Stimulated activated effector memory CD8-positive, alpha-beta T cell treated with anti-CD3 and anti-CD28 coated beads, Interleukin-12 subunit alpha, Interleukin-12 subunit beta, amount 100 ng/mL, for 72 hours (primary cell): Measurements from ENCODE around the gene CYB561.

Experiments used
- ATAC-seq: fragments of 150-1000 bp; cut with Tn5 transposase; 2 replicates; pipeline ENCODE4 v1.10.0; 2021
- DNase-seq, 2 donors: peaks; one replicate each; pipeline ENCODE4 v3.0.0; 2021 to 2022; ENCODE audit warnings: low spot score in 2 of 2
- H3K27ac Mint-ChIP-seq: one replicate; pipeline ENCODE4 v1.8.0; 2022; ENCODE audit warnings: mild to moderate bottlenecking, mixed read lengths
- H3K36me3 Mint-ChIP-seq: one replicate; pipeline ENCODE4 v1.8.0; 2022; ENCODE audit warnings: mild to moderate bottlenecking, mixed read lengths
- H3K4me1 Mint-ChIP-seq: one replicate; pipeline ENCODE4 v1.8.0; 2022; ENCODE audit warnings: mixed read lengths
- H3K4me3 Mint-ChIP-seq: one replicate; pipeline ENCODE4 v1.8.0; 2022; ENCODE audit warnings: mild to moderate bottlenecking, mixed read lengths
- H3K9me3 Mint-ChIP-seq: one replicate; pipeline ENCODE4 v1.8.0; 2022; ENCODE audit warnings: mixed read lengths

Gene CYB561

DNA sequence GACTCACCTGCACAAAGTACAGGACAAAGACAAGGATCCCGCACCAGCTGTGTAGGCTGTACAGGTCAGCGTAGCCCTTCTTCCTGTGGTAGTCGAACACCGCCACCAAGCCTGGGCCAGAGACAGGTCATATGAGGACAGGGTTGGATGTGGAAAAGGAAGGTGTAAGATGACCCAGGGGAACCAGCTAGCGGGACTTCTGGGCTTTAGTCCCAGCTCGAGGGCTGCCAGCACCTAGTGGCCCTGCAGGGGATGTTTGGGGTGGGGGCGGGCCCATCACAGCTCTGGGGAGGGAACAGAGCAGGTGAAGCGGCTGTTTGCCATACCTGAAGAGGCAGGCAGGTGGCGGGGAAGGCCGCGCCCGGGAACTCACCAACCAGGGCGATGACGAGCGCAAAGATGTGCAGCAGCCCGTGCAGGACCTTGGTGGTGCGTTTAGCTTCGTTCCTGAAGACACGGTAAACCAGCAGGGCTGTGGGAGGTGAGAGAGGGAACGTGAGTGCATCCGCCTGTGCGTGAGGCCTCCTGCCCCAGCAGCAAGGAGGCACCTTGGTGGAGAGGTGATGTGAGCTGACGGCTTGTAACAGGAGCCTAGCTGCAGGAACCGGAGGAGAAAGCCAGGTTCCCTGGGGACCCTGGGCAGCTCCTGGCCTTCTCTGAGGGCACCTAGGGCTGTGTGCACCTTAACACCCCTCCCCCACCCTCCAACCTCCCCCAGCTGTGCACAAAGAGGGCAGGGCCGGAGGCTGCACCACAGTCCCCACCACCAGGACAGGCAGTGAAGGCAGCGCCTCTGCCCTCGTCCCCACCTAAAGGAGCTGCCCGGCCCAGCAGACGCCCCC, 10.2 kb downstream of the CYB561 start:
- peak overlapping the region; percentile 93 for H3K27ac Mint-ChIP-seq
- no peaks in the 10 kb centered on the region for H3K9me3 Mint-ChIP-seq
- ATAC-seq (no peak), DNase-seq (no peak)
- peaks cover 66% of the 10 kb centered on the region for H3K4me1 Mint-ChIP-seq
- no peaks in the 10 kb centered on the region for H3K36me3 Mint-ChIP-seq
- H3K4me3 Mint-ChIP-seq = peak overlapping the region; percentile 63

DNA sequence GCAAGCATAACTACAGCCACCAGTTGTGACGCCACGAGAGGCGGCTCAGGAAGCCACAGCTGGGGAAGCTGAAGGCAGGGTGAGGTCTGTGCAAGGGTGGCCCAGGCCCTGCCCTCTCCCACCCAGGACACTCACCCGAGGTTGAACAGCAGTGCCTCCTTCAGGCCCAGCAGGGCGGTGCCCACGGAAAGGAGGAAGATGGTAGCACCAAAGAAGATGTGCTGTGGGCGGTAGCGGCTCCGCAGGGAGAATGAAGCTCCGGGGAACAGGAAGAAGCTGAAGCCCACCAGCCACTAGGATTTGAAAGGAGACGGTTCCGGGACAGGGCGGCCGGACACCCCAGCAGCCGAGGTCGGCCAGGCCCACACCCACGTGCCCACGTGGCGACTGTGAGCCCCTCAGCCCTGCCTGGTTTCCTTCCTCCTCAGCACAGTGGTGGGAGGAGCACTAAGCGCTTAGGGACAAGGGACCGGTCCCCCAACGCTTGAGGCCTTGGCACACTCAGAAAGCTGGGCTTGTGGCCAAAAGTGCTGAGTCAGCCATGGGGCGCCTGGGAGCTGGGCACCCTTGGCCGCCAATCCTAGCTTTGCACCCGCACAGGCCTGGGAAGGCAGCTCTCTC, 11.0 kb downstream of the CYB561 start:
- peak; percentile 82 for ATAC-seq
- Mint-ChIP-seq H3K9me3 (no peaks in the 10 kb centered on the region), H3K4me1 (peaks cover 58% of the 10 kb centered on the region), H3K36me3 (peaks cover 4% of the 10 kb centered on the region), H3K27ac (peak overlapping the region; percentile 93), H3K4me3 (peak overlapping the region; percentile 63)
- no peak for DNase-seq

DNA sequence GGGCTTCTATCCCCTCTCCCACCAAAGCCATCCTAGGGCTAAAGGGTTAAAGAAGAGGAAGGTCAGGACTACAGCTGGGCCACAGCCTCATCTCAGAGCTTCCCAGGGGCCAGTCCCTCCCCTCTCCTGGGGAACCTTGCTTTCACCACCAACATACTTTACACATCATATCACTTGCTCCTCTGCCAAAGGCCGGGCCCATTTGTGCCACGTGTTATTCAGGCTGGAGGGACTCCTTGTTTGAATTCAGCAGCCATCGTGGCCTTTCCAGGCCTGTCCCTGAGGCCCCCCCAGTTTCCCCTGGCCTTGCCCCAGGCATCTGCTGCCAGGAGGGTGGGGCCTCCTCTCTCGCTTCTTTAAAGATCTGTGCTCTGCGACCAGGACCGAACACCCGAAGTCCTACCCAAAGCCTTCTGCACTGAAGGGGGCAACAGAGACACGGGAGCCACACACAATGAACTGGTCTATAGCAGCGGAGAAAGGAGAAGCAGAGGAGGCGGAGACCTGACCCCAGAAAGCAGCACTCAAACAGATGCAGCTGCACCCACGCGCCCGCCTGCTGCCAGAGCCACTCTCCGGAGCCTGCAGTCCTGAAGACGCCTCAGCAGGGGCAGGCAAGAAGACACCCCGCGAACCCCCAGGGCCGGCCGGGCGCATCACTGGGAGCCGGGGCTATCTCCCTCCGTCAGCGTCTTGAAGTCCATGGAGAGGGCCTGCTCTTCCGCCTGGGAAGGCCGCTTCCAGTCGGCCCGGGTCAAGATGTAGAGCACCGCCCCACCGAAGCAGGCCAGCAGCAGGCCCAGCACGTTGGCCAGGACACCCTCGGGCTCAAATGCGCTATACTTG, 12.1 kb downstream of the CYB561 start:
- peaks cover 47% of the 10 kb centered on the region for H3K4me1 Mint-ChIP-seq
- peak overlapping the region; percentile 63 for H3K4me3 Mint-ChIP-seq
- H3K27ac Mint-ChIP-seq = peak overlapping the region; percentile 93
- peaks cover 4% of the 10 kb centered on the region for H3K36me3 Mint-ChIP-seq
- DNase-seq (no peak), ATAC-seq (no peak)
- H3K9me3 Mint-ChIP-seq = no peaks in the 10 kb centered on the region

DNA sequence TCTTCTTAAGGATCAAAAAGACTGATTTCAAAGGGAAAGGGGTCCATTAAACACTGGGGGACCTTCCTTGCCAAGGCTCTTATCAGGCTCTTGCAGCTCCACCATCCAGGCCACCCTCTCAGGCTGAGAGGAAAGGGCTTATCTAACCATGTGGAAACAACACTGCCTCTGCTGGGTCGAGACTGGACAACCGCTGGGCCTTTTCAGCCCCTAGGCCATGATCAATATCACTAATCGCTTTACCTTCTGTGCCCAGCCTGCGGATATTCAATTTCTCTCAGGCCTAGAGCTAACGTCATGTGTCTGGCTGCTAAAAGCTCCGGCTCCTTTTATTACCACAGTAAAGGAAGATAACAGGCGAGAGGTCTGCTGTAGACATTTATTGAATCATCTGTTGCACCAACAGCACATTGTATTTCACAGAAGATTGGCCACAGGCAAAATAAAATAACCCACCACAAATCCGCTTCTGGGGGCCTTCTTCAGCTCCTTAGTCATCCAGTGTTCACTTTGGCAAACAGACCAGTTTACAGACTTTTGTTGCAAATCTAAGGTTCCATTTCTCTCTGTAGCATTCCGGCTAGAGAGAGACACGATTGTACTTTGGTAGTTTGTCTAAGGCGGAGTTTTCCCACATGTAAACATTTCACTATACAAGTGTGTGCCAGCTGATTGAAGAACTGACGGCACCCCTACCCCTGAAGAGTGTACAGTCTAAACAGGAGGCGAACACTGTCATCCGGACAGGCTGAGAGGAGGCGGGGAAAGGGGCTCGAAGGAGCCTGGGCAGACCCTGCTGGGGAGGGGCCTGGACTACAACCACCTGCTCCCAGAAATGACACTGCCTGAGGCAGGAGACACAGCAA, 13.9 kb downstream of the CYB561 start:
- Mint-ChIP-seq H3K9me3 (no peaks in the 10 kb centered on the region), H3K4me1 (peaks cover 57% of the 10 kb centered on the region), H3K27ac (peak overlapping the region; percentile 93), H3K4me3 (no peak overlapping the region), H3K36me3 (peaks cover 4% of the 10 kb centered on the region)
- DNase-seq (no peak), ATAC-seq (no peak)

DNA sequence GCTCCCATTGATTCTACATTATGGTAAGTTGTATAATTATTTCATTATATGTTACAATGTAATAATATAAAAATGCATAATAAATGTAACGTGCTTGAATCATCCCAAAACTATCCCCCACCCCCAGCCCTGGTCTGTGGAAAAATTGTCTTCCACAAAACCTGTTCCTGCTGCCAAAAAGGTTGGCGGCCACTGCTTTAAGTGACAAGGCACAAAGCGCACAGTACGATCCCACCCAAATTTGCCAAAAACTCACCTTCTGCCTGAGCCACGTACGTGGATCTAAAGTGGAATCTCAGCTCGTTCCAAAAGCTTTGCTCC, 14.5 kb downstream of the CYB561 start:
- DNase-seq (no peak), ATAC-seq (no peak)
- H3K9me3 Mint-ChIP-seq = no peaks in the 10 kb centered on the region
- no peak overlapping the region for H3K4me3 Mint-ChIP-seq
- peaks cover 57% of the 10 kb centered on the region for H3K4me1 Mint-ChIP-seq
- H3K36me3 Mint-ChIP-seq = peaks cover 4% of the 10 kb centered on the region
- H3K27ac Mint-ChIP-seq = peak overlapping the region; percentile 93

DNA sequence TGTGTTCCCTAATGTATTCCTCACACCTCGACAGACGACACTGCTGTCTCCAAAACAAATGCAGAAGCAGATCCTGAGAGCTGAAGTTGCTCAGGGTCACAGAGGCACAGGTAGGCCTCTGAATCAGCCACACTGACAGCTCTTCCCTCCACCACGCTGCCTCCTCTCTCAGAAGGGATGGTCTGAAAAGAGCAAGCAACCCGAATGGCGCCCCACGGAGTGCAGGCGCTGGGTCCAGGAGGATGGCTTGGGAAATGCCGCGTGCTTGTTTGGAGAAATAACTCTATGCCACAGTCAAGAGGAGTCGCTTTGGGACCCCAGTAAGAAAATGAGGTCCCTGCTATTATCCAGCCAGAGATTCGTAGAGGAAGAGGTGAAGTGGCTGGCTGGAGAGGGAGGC, 15.9 kb downstream of the CYB561 start:
- peaks cover 4% of the 10 kb centered on the region for H3K36me3 Mint-ChIP-seq
- no peak for ATAC-seq
- H3K4me3 Mint-ChIP-seq = no peak overlapping the region
- DNase-seq = no peak
- no peaks in the 10 kb centered on the region for H3K9me3 Mint-ChIP-seq
- H3K27ac Mint-ChIP-seq = peak overlapping the region; percentile 26
- peaks cover 63% of the 10 kb centered on the region for H3K4me1 Mint-ChIP-seq

DNA sequence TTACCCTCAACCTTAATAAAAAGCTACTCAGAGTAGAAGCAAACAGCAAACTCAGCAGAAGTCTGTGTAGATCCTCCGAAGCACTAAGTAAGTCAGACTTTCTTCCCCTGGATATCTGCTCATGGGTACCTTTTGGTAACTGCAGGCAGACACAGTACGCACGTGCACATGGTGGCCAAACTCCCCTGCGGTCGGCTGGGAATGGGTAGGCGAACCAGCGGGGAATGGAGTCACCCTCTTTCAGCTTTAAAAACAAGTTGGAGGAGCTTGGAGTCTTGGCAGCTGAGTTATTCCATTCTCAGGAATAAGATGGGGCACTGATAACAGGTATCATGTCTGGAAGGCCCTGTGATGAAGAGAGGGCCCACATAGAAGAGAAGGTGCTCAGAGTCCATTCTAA, 16.3 kb downstream of the CYB561 start:
- Mint-ChIP-seq H3K4me1 (peaks cover 59% of the 10 kb centered on the region), H3K9me3 (no peaks in the 10 kb centered on the region), H3K27ac (no peak overlapping the region), H3K4me3 (no peak overlapping the region), H3K36me3 (peaks cover 4% of the 10 kb centered on the region)
- ATAC-seq = no peak
- no peak for DNase-seq

DNA sequence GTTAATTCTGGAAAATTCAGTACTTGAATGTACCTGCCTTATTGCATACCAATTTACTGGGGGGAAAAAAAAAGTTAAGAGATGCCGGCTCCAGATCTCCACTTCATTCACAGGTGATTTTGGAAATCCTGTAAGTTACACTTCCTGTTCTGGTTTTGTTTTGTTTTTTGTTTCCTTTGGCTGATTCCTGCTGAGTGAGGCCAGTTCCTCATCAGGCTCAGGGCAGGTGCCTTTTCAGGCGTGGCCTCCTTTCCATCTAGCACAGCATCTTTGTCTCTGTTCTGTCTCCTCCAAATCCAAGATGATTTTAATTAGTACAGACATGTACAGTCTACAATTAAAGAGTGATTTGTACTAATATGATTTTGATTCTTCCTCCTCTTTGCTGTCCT, 19.2 kb downstream of the CYB561 start:
- peak overlapping the region; percentile 77 for H3K27ac Mint-ChIP-seq
- H3K36me3 Mint-ChIP-seq = peaks cover 4% of the 10 kb centered on the region
- H3K9me3 Mint-ChIP-seq = no peaks in the 10 kb centered on the region
- ATAC-seq (no peak), DNase-seq (no peak)
- no peak overlapping the region for H3K4me3 Mint-ChIP-seq
- peaks cover 34% of the 10 kb centered on the region for H3K4me1 Mint-ChIP-seq

DNA sequence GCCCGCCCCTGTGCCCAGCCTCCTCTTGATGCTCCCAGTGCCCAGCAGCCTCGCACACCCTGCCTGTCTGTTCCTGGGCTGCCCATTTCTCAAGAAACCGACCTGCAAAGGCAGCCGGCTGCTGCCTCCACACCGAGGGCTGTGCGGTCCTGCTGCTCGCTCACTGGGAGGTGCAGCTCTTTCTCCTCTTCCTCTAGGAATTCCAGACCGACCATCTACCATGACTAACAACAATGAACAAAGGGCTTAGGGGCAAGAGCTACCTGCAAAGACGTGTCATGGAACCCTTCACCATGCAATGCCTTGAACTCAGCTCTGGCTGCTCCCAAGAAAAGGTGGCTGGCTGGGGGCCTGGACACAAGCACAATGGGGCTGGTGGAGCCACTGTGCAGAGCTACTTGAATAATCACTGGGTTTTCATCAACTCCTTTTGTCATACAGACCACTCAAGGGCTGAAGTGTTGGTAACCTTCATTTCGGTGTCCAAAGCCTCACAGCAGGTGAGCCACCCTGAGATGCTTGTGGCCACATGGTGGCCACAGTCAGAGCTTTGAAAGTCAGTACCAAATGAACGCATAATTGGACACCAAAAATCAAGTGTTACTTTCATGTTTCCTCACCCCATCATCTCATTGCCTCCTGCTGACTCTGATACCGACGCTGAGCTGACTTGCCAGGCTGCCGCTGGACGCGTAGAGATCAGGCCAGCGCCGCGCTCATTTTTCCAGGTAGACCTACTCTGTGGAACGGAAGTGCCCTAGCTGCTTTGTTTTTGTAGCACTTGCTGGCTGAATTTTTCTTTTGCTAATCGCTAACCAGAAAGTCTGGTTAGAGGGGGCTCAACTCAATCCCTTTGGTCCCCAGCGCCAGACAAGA, 19.8 kb downstream of the CYB561 start:
- no peak for ATAC-seq
- no peak for DNase-seq
- Mint-ChIP-seq H3K4me1 (peaks cover 34% of the 10 kb centered on the region), H3K36me3 (peaks cover 4% of the 10 kb centered on the region), H3K27ac (peak overlapping the region; percentile 77), H3K9me3 (no peaks in the 10 kb centered on the region), H3K4me3 (no peak overlapping the region)

DNA sequence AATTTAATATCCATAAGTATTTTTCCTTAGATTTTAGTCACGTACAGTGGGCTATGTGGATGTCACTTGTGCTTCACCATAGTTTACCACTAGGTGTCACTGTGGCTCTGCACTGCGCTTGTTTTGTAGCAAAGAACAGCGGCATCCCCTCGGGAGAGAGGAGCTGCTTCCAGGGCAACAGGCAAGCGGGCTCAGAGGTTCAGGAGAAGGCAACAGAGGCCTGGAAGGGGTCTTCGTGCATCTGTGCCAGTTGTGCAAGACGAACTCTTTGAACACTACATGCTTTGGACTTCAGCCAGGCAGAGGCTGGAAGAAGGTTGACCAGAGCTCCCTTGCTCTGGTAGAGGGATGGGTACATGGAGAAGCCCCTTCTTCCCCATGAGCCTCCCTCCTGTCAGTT, 20.6 kb downstream of the CYB561 start:
- H3K4me1 Mint-ChIP-seq = peaks cover 36% of the 10 kb centered on the region
- ATAC-seq (peak; percentile 74), DNase-seq (peak; percentile 61 to 85)
- H3K4me3 Mint-ChIP-seq = peak overlapping the region; percentile 6
- peaks cover 2% of the 10 kb centered on the region for H3K36me3 Mint-ChIP-seq
- no peak overlapping the region for H3K27ac Mint-ChIP-seq
- no peaks in the 10 kb centered on the region for H3K9me3 Mint-ChIP-seq

DNA sequence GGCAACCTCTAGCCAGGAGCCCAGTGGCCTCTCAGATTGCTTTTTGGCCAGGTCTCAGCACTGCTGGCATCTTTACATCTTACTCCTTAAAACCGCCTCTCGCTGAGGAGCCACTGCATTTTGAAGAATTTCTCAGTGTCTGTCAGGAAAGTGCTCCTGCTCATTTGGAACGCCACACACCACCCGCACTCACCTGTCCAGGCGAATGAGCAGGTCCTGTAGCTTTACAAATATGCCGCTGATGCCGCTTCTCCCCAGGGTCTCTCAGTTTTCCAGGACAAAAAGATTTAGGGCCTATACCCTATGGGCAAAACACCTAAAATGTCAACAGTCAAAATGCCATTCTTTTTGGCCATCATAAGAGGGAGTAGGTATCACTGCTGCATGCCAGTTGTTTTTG, 22.1 kb downstream of the CYB561 start:
- peak overlapping the region; percentile 29 for H3K27ac Mint-ChIP-seq
- peaks cover 44% of the 10 kb centered on the region for H3K4me1 Mint-ChIP-seq
- H3K36me3 Mint-ChIP-seq = peaks cover 4% of the 10 kb centered on the region
- ATAC-seq (no peak), DNase-seq (no peak)
- H3K9me3 Mint-ChIP-seq = no peaks in the 10 kb centered on the region
- no peak overlapping the region for H3K4me3 Mint-ChIP-seq

DNA sequence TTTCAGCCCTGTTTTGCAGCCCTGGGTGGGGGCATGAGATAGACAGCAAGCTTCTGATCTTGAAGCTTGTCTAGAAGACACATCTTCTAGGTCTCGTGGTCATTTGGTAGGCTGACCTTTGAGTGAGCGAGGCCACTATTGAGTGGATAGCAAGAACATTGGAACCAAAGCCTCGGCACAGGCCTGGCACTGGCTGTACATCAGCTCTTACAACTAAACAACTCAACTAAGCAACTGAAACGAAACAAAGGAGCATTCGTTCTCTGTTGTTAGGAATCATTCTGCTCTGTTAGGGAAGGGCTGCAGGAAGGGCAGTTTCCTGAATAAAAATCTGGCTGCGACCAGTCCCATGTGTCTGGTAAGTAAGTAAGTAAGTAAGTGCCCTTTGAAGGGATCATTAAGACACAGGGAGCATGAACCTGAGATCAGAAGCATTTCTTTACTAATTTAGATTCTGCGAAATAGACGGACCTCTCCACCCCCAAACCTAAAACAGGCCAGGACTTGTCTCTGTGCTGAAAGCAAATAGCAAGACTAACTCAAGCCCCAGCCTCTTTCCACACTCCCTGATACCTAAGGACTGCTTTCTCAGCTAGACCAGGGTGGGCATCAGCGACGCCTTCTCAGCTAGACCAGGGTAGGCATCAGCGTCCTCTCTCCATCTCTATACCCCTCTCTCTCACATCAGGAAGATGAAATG, 22.7 kb downstream of the CYB561 start:
- ATAC-seq (no peak), DNase-seq (no peak)

DNA sequence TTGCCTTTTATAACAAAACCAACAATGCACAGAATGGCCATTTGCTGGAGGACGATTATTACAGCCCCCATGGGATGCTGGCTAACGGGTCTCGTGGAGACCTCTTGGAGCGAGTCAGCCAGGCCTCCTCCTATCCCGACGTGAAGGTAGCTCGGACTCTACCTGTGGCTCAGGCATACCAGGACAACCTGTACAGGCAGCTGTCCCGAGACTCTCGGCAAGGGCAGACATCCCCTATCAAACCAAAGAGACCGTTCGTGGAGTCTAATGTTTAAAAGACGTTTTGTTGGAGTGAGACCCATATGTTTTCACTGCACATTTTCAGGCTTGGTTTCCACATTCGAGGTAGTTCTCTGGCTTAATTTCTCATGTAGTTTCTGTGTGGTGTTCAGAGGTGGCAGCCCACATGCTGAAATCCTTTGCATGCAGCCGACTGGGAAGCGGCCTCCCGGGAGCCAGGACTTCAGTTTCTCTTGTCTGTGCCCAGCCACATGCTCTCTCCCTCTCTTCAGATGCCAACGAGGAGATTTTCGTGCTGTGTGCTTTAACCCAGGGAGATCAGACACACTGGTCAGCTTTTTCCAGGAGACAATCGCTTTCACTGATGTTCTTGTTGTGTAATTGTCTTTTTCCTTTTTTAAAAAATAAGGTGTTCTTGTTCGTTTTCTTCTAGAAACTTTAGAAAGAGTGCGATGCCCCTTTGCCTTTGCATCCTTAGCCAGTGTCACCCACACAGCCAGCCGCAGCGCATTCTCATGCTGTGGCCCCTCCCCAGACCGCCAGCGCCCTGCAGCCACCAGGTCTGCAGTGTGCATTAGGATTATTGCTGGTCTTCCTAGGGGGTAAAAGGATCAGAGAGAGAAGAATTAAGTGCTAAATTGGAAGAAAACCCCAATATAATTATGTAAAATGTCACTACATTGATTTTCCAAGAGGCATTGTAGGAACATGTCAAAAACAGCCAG, 24.1 kb downstream of the CYB561 start:
- no peak for ATAC-seq
- Mint-ChIP-seq H3K4me3 (no peak overlapping the region), H3K9me3 (no peaks in the 10 kb centered on the region), H3K27ac (peak overlapping the region; percentile 29), H3K36me3 (peaks cover 4% of the 10 kb centered on the region), H3K4me1 (peaks cover 27% of the 10 kb centered on the region)
- no peak for DNase-seq

More for the DNA sequence above, 22.7 kb downstream of the CYB561 start:
- H3K4me1 Mint-ChIP-seq = peaks cover 41% of the 10 kb centered on the region
- no peaks in the 10 kb centered on the region for H3K9me3 Mint-ChIP-seq
- H3K36me3 Mint-ChIP-seq = peaks cover 4% of the 10 kb centered on the region
- peak overlapping the region; percentile 29 for H3K27ac Mint-ChIP-seq
- no peak overlapping the region for H3K4me3 Mint-ChIP-seq
